Measurements from ENCODE around the gene MYO18B. TPM values are rescaled to one million over a fixed set of nuclear protein-coding genes. Genes with fewer than 3 reads are reported as not detected.

Gene MYO18B
- polyA plus RNA-seq, 1 donor (not counting 4 experiments of a cell fraction or from before 2014, with no cell fraction given), result not detected

DNA sequence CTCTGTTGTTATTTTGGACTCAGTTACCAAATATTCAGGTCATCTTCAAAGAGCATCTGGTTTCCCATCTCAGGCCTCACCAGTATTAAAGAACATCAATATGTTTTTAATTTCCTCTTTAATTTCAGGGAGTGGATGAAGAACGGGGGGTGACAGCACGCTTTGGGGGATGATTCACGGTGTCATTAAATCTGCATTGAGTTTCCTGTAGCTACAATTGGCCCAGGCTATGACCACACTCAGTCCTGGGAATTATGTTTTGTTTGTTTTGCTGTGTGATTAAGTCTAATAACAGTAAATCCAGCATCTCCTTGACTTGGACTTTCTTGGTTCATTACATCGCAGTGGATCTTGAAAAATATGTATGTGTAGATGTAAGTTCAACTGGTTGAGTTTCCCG lies 277.6 kb downstream of the MYO18B start:
- no peak overlapping the region for H3K9ac ChIP-seq (ENCODE audit: control insufficient read depth, extremely low read depth, insufficient read depth, low read length)
- TF ChIP-seq, protein P1, sequence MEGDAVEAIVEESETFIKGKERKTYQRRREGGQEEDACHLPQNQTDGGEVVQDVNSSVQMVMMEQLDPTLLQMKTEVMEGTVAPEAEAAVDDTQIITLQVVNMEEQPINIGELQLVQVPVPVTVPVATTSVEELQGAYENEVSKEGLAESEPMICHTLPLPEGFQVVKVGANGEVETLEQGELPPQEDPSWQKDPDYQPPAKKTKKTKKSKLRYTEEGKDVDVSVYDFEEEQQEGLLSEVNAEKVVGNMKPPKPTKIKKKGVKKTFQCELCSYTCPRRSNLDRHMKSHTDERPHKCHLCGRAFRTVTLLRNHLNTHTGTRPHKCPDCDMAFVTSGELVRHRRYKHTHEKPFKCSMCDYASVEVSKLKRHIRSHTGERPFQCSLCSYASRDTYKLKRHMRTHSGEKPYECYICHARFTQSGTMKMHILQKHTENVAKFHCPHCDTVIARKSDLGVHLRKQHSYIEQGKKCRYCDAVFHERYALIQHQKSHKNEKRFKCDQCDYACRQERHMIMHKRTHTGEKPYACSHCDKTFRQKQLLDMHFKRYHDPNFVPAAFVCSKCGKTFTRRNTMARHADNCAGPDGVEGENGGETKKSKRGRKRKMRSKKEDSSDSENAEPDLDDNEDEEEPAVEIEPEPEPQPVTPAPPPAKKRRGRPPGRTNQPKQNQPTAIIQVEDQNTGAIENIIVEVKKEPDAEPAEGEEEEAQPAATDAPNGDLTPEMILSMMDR (optimal IDR thresholded peaks at IDR 0.05 in 1 of 3, IDR thresholded peaks at IDR 0.05 in 1 of 3, conservative IDR thresholded peaks at IDR 0.05 in 1 of 3; ENCODE audit: extremely low read depth in 1 of 3, insufficient read depth in 2 of 3, low read length in 3 of 3), result no peak
- no peak for TF ChIP-seq EZH2 (IDR thresholded peaks at IDR 0.05; ENCODE audit: low read length)
- dilution Hi-C loops (cut with MboI; ENCODE audit: extremely low pct_ligation_motif_present, low sequenced_read_pairs), result no loop called here
- FAIRE-seq (no peak), DNase-seq (ENCODE audit: low read depth, low spot score) (no peak)
- H3K79me2 ChIP-seq (ENCODE audit: control insufficient read depth, insufficient read depth, low read length), result no peaks in the 10 kb centered on the region
- no peak overlapping the region for H3K4me2 ChIP-seq (ENCODE audit: control insufficient read depth, extremely low read depth, insufficient read depth, low read depth, low read length)
- H3K4me3 ChIP-seq (ENCODE audit: control insufficient read depth in 2 of 3, extremely low read depth in 1 of 3, insufficient read depth in 2 of 3, low read depth in 1 of 3, low read length in 3 of 3), result no peak overlapping the region
- H2AFZ ChIP-seq (ENCODE audit: control insufficient read depth, low read length), result no peak overlapping the region
- H3K36me3 ChIP-seq (ENCODE audit: control insufficient read depth in 2 of 2, extremely low read depth in 1 of 2, insufficient read depth in 2 of 2, low read length in 2 of 2), result no peaks in the 10 kb centered on the region
- no peaks in the 10 kb centered on the region for H3K9me1 ChIP-seq (ENCODE audit: control insufficient read depth, extremely low read depth, insufficient read depth, low read length)
- H3K4me1 ChIP-seq (ENCODE audit: control insufficient read depth, extremely low read depth, insufficient read depth, low read length), result no peaks in the 10 kb centered on the region
- H3K9me3 ChIP-seq (ENCODE audit: control insufficient read depth, low read depth, low read length), result no peaks in the 10 kb centered on the region
- no peaks in the 10 kb centered on the region for H3K27me3 ChIP-seq (ENCODE audit: control insufficient read depth, extremely low read depth, insufficient read depth, low read length)
- no peaks in the 10 kb centered on the region for H4K20me1 ChIP-seq (ENCODE audit: control insufficient read depth, extremely low read depth, insufficient read depth, low read length)
- no peak overlapping the region for H3K27ac ChIP-seq (ENCODE audit: control insufficient read depth, insufficient read depth, low read length)

DNA sequence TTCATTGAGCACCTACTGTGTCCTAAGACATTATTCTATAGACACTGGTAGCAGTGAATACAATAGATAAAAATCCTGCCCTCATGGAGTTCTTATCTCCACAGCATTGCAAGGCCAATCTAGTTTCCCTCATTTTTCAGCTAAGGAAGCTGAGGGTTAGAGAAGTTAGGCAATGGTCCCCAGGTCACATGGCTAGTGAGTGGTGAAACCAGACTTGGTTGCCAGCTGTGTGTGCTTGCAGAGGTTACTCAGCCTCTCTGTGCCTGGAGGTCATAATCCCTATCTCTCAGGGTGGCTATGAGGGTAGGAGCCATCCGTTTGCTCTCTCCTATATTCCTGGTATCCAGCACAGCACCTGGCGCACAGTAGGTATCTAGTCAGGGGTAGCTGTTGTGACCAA lies 279.5 kb downstream of the MYO18B start:
- Histone ChIP-seq H4K20me1 (ENCODE audit: control insufficient read depth, extremely low read depth, insufficient read depth, low read length) (no peaks in the 10 kb centered on the region), H3K9me1 (ENCODE audit: control insufficient read depth, extremely low read depth, insufficient read depth, low read length) (no peaks in the 10 kb centered on the region), H3K4me2 (ENCODE audit: control insufficient read depth, extremely low read depth, insufficient read depth, low read depth, low read length) (no peak overlapping the region), H3K4me3 (ENCODE audit: control insufficient read depth in 2 of 3, extremely low read depth in 1 of 3, insufficient read depth in 2 of 3, low read depth in 1 of 3, low read length in 3 of 3) (no peak overlapping the region), H3K79me2 (ENCODE audit: control insufficient read depth, insufficient read depth, low read length) (no peaks in the 10 kb centered on the region), H3K9me3 (ENCODE audit: control insufficient read depth, low read depth, low read length) (no peaks in the 10 kb centered on the region), H3K27ac (ENCODE audit: control insufficient read depth, insufficient read depth, low read length) (no peak overlapping the region), H2AFZ (ENCODE audit: control insufficient read depth, low read length) (no peak overlapping the region), H3K9ac (ENCODE audit: control insufficient read depth, extremely low read depth, insufficient read depth, low read length) (no peak overlapping the region), H3K27me3 (ENCODE audit: control insufficient read depth, extremely low read depth, insufficient read depth, low read length) (no peaks in the 10 kb centered on the region), H3K36me3 (ENCODE audit: control insufficient read depth in 2 of 2, extremely low read depth in 1 of 2, insufficient read depth in 2 of 2, low read length in 2 of 2) (no peaks in the 10 kb centered on the region), H3K4me1 (ENCODE audit: control insufficient read depth, extremely low read depth, insufficient read depth, low read length) (no peaks in the 10 kb centered on the region)
- no peak for TF ChIP-seq EZH2 (IDR thresholded peaks at IDR 0.05; ENCODE audit: low read length)
- TF ChIP-seq, protein P1 (optimal IDR thresholded peaks at IDR 0.05 in 1 of 3, IDR thresholded peaks at IDR 0.05 in 1 of 3, conservative IDR thresholded peaks at IDR 0.05 in 1 of 3; ENCODE audit: extremely low read depth in 1 of 3, insufficient read depth in 2 of 3, low read length in 3 of 3), result no peak
- dilution Hi-C loops (cut with MboI; ENCODE audit: extremely low pct_ligation_motif_present, low sequenced_read_pairs), result no loop called here
- no peak for DNase-seq (ENCODE audit: low read depth, low spot score)
- no peak for FAIRE-seq

Data from keratinocyte (primary cell).